ENCODE data around the gene LEFTY1. TPM values are rescaled to one million over a fixed set of nuclear protein-coding genes. Genes with fewer than 3 reads are reported as not detected.

Gene LEFTY1
- total RNA-seq, 6 donors from 2014 or later = 0.47 to 0.69 TPM; not detected in 4

DNA sequence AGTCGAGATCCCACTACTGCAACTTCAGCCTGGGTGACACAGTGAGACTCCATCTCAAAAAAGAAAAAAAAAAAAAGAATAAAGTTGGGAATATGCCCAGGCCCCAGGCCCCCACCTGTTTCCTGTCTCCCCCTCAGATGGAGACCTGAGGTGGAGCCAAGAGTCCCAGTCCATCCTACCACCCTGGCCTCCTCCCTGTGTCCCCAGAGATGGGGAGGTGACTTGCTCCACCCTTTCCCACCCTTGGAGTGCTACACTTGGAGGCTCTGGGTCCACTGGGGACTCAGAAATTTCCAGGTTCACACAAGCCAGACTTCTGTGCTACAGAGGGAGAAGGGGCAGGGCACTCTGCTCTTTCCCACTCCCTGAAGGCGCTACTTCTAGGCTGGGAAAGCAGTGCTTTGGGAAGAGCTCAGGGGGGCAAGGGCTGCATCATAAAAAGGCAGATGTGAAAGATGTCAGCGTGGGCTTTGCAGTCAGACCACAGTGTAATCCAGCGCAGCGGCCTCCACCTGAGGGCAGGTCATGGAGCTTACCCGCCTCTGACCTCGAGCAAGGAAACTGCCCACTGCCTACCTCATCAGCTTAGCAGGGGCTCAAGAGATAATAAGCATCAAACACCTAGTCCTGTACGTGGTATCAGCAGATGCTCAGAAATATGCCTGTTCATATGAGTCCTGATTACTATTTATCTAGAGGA is 20.2 kb downstream of the LEFTY1 start:
- Histone ChIP-seq H3K4me1 (peaks cover 3 to 12% (median 7%) of the 10 kb centered on the region in 4 donors), H3K27ac (no peak overlapping the region), H3K36me3 (peaks cover 11 to 99% (median 70%) of the 10 kb centered on the region in 4 donors), H3K4me3 (no peak overlapping the region), H3K9me3 (no peaks in the 10 kb centered on the region), H3K27me3 (no peaks in the 10 kb centered on the region)
- ATAC-seq (ENCODE audit: low FRiP score in 2 of 2) = no peak
- WGBS, 2 donors = 85 to 90% methylated on average over 8 of the region's 8 CpGs
- TF ChIP-seq EP300 (IDR thresholded peaks at IDR 0.05) (no peak), POLR2A (IDR thresholded peaks at IDR 0.05) (no peak), POLR2AphosphoS5 (IDR thresholded peaks at IDR 0.05) (no peak)
- TF ChIP-seq, protein P1, sequence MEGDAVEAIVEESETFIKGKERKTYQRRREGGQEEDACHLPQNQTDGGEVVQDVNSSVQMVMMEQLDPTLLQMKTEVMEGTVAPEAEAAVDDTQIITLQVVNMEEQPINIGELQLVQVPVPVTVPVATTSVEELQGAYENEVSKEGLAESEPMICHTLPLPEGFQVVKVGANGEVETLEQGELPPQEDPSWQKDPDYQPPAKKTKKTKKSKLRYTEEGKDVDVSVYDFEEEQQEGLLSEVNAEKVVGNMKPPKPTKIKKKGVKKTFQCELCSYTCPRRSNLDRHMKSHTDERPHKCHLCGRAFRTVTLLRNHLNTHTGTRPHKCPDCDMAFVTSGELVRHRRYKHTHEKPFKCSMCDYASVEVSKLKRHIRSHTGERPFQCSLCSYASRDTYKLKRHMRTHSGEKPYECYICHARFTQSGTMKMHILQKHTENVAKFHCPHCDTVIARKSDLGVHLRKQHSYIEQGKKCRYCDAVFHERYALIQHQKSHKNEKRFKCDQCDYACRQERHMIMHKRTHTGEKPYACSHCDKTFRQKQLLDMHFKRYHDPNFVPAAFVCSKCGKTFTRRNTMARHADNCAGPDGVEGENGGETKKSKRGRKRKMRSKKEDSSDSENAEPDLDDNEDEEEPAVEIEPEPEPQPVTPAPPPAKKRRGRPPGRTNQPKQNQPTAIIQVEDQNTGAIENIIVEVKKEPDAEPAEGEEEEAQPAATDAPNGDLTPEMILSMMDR (IDR thresholded peaks at IDR 0.05) = no peak
- DNase-seq = no peak

DNA sequence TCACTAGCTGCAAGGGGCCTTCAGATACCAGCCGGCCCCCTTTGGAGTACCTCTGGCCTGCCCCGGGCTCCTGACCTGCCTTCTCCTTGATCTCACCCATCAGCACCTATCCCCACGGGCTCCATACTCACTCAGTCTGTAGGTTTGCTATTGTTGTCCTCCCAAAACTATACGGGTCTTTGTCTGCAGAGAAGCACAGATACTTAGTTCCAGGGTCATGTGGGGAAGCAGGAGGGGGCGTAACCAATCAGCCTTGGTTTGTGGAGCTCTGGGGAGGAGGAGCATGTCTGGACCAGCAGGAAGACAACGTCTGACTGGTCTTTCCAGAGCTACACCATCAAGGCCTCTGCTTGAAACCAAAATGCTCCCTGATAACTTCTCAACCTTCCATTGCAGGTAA is 22.0 kb downstream of the LEFTY1 start:
- Histone ChIP-seq H3K36me3 (peaks cover 19 to 100% (median 73%) of the 10 kb centered on the region in 4 donors), H3K27me3 (no peaks in the 10 kb centered on the region), H3K9me3 (no peaks in the 10 kb centered on the region), H3K4me3 (no peak overlapping the region), H3K27ac (peak overlapping the region in 1 of 4 donors; percentile 24), H3K4me1 (peaks cover 3 to 12% (median 7%) of the 10 kb centered on the region in 4 donors)
- 72 to 76% methylated on average over 6 of the region's 6 CpGs for WGBS, 2 donors
- DNase-seq = no peak
- no peak for ATAC-seq (ENCODE audit: low FRiP score in 2 of 2)
- TF ChIP-seq, protein P1 (IDR thresholded peaks at IDR 0.05) = no peak
- TF ChIP-seq EP300 (IDR thresholded peaks at IDR 0.05) (no peak), POLR2A (IDR thresholded peaks at IDR 0.05) (no peak), POLR2AphosphoS5 (IDR thresholded peaks at IDR 0.05) (no peak)

DNA sequence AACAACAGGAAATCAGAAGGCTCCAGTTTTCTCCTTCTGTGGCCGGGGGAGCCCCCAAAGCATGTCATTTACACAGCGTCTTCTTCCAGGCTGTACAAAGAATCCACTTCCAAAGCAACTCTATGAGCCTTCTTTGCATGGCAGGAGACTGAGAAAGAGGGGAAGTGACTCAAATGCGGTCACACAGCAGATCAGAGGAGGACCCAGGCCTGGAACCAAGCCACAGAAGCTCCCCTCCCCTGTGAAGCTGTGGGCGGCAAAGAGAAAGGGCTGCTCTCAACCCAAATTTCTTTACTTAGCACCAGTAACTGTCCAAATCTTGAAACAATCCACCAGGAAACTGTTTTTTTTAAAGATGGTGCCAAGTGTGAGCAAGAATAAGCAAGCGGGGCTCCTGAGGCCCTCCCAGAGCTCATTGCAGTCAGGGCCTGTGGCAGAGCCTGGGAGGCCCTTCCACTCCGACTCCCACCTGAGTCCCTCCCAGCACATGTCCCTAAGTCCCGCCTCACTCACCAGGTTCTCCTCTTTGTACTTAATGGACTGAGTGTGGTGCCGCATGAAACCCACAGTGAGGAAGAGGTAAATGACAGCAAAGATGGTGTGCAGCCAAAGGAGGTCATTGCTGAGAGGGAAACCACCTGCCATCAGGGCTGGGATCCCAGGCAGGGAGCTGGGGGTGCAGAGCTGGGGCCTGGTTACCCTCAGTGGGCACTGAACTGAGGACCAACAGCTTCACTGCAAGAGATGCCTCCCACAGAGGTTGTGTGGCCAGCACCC is 22.7 kb downstream of the LEFTY1 start:
- Histone ChIP-seq H3K4me1 (peaks cover 3 to 12% (median 7%) of the 10 kb centered on the region in 4 donors), H3K9me3 (no peaks in the 10 kb centered on the region), H3K27ac (peak overlapping the region in 2 of 4 donors; percentile 14 to 24), H3K27me3 (no peaks in the 10 kb centered on the region), H3K36me3 (peaks cover 25 to 100% (median 75%) of the 10 kb centered on the region in 4 donors), H3K4me3 (no peak overlapping the region)
- 58 to 61% methylated on average over 7 to 8 of the region's 8 CpGs for WGBS, 2 donors
- DNase-seq (peak in 1 of 2 donors; percentile 42), ATAC-seq (ENCODE audit: low FRiP score in 2 of 2) (peak in 1 of 2 donors; percentile 51)
- TF ChIP-seq, protein P1 (IDR thresholded peaks at IDR 0.05) = no peak
- TF ChIP-seq POLR2AphosphoS5 (IDR thresholded peaks at IDR 0.05) (no peak), EP300 (IDR thresholded peaks at IDR 0.05) (no peak)

DNA sequence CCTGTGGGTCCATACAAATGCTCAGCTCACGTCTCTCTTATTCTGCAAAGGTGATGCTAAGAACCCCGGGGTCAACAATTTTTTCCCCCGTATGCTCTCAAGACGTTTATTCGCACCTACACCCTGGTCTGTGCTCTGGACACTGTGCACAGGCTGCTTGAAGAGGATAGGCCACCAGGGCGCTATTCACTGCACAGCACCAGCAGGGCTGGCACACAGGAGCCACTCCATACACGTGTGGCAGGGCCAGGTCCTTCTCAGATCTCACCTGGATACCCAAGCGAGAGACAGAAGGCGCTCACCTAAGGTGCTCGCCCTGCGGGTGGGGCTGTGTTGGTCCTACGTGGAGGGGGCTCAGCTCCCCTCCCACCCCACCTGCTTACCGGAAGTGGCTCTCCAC is 23.4 kb downstream of the LEFTY1 start:
- TF ChIP-seq POLR2A (IDR thresholded peaks at IDR 0.05) (no peak), POLR2AphosphoS5 (IDR thresholded peaks at IDR 0.05) (no peak), EP300 (IDR thresholded peaks at IDR 0.05) (no peak)
- TF ChIP-seq, protein P1 (IDR thresholded peaks at IDR 0.05) = no peak
- no peak for DNase-seq
- Histone ChIP-seq H3K36me3 (peaks cover 27 to 100% (median 76%) of the 10 kb centered on the region in 4 donors), H3K4me1 (peaks cover 3 to 12% (median 7%) of the 10 kb centered on the region in 4 donors), H3K4me3 (no peak overlapping the region), H3K9me3 (no peaks in the 10 kb centered on the region), H3K27ac (peak overlapping the region in 1 of 4 donors; percentile 24), H3K27me3 (no peaks in the 10 kb centered on the region)
- no peak for ATAC-seq (ENCODE audit: low FRiP score in 2 of 2)
- 90 to 91% methylated on average over 9 to 10 of the region's 13 CpGs for WGBS, 2 donors

All from upper lobe of left lung (tissue), 6 donors.